ENCODE results near the gene PSMA7. TPM values are rescaled to one million over a fixed set of nuclear protein-coding genes. Genes with fewer than 3 reads are reported as not detected.

Gene PSMA7
- polyA plus RNA-seq, 1 of the 3 experiments (the other 2 are of a cell fraction): 801 TPM

Other genes with a start within 250 kb of the PSMA7 start
- 2.9 and 4.8 TPM in 2 replicates for gene TAF4, start 77.5 kb downstream of the PSMA7 start, polyA plus RNA-seq (2012; rRNA removed)
- gene LSM14B, start 20.9 kb downstream of the PSMA7 start, polyA plus RNA-seq (2012; rRNA removed): 52.2 and 64.6 TPM in 2 replicates
- 10.7 and 13.1 TPM in 2 replicates for gene SS18L1, start 375 bp upstream of the PSMA7 start, polyA plus RNA-seq (2012; rRNA removed)
- gene MTG2, start 39.6 kb upstream of the PSMA7 start, polyA plus RNA-seq (2012; rRNA removed): 36.6 and 42.9 TPM in 2 replicates
- 0.02 TPM in 2 replicates for gene HRH3, start 76.9 kb upstream of the PSMA7 start, polyA plus RNA-seq (2012; rRNA removed)
- gene OSBPL2, start 95.1 kb upstream of the PSMA7 start, polyA plus RNA-seq (2012; rRNA removed): 17.7 and 18.7 TPM in 2 replicates
- 137 and 142 TPM in 2 replicates for gene ADRM1, start 159.6 kb upstream of the PSMA7 start, polyA plus RNA-seq (2012; rRNA removed)
- 16.1 and 27.2 TPM in 2 replicates for gene LAMA5, start 223.9 kb upstream of the PSMA7 start, polyA plus RNA-seq (2012; rRNA removed)
- 11,376 and 16,625 TPM in 2 replicates for gene RPS21, start 243.7 kb upstream of the PSMA7 start, polyA plus RNA-seq (2012; rRNA removed)